NCI-H2107 (cell line): Measurements from ENCODE around the gene CRYBA2.
A peak's percentile ranks its signal among the peaks of the same experiment; 100 is the strongest.

Source experiments
- DNase-seq: peaks from one replicate; lab custom pipeline; 2025; lab: John Stamatoyannopoulos, UW

CRYBA2 gene

GRCh38 chr2:219023045-219023605, 29.9 kb upstream of the CRYBA2 start:
- DNase-seq = no peak

GRCh38 chr2:219022616-219023015, 29.4 kb upstream of the CRYBA2 start:
- DNase-seq = no peak

GRCh38 chr2:219022041-219022440, 28.8 kb upstream of the CRYBA2 start:
- DNase-seq = no peak

GRCh38 chr2:219021591-219021990, 28.4 kb upstream of the CRYBA2 start:
- DNase-seq = no peak

- DNase-seq = no peak
Measured at GRCh38 chr2:219020604-219021365, 27.6 kb upstream of the CRYBA2 start.

GRCh38 chr2:219019436-219019835, 26.2 kb upstream of the CRYBA2 start:
- no peak for DNase-seq

GRCh38 chr2:219018726-219019125, 25.5 kb upstream of the CRYBA2 start:
- no peak for DNase-seq

- no peak for DNase-seq
Measured at GRCh38 chr2:219018286-219018685, 25.1 kb upstream of the CRYBA2 start.

GRCh38 chr2:219017201-219017931, 24.1 kb upstream of the CRYBA2 start:
- no peak for DNase-seq

- no peak for DNase-seq
Measured at GRCh38 chr2:219016721-219017120, 23.5 kb upstream of the CRYBA2 start.

- no peak for DNase-seq
Measured at GRCh38 chr2:219010873-219011272, 17.7 kb upstream of the CRYBA2 start.

- DNase-seq = no peak
Measured at GRCh38 chr2:219010162-219010756, 17.0 kb upstream of the CRYBA2 start.

GRCh38 chr2:219009294-219009693, 16.1 kb upstream of the CRYBA2 start:
- no peak for DNase-seq

- no peak for DNase-seq
Measured at GRCh38 chr2:219003979-219004378, 10.8 kb upstream of the CRYBA2 start.

- no peak for DNase-seq
Measured at GRCh38 chr2:219003267-219003634, 10.0 kb upstream of the CRYBA2 start.

GRCh38 chr2:219002395-219003266, 9.4 kb upstream of the CRYBA2 start:
- peak; percentile 65 for DNase-seq

GRCh38 chr2:219001577-219002394, 8.6 kb upstream of the CRYBA2 start:
- peak; percentile 86 for DNase-seq

GRCh38 chr2:219001100-219001576, 7.9 kb upstream of the CRYBA2 start:
- DNase-seq = no peak

- DNase-seq = no peak
Measured at GRCh38 chr2:219000569-219000960, 7.3 kb upstream of the CRYBA2 start.

- peak; percentile 73 for DNase-seq
Measured at GRCh38 chr2:218999881-219000568, 6.8 kb upstream of the CRYBA2 start.
